ENCODE measurements around the gene SMYD3. TPM values are rescaled to one million over a fixed set of nuclear protein-coding genes. Genes with fewer than 3 reads are reported as not detected.

SMYD3 gene
- total and polyA plus RNA-seq, 2 of the 13 experiments (the other 11 are each of a cell fraction or from before 2014, with no cell fraction given): 27.7 to 35.8 TPM

DNA sequence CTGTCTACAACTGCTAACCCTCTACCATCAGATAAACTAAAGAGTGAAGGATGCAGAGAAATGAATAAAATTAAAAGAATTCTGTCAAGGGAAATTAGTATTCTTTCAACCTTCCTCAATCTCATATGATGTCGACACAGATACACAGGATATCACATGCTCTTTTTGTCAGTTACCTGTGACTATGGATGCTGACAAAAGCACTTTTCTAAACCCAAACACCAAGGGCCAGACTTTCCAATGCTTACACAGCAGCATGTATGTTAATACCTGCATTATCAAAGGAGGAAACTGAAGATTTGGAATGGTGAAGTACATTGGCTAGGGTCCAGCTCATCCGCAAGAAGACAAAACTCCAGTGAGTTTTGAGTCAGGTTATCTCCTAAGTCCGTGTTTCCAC lies 294.0 kb downstream of the SMYD3 start:
- intact Hi-C loops (cut with micrococcal nuclease; ENCODE audit: unreplicated experiment): no loop called here
- ATAC-seq: no peak
- no peak overlapping the region for H3K4me2 ChIP-seq (ENCODE audit: low read depth, low read length)

DNA sequence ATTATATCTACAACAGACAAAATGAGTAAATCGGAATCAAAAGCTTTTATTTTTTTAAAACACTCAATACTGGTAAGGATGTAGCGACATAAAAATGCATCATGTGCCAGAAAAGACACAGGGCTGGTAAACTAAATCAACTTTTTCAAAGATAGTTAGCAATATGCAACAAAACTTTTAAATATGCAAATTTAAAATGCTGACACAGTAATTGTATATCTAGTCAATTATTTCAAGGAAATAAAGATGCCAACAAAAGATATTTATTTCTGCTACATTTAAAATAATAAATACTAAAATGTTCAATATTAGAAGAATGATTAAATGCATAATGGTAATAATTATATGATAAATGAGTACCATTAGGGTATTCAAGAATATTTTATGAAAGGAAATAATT lies 295.1 kb downstream of the SMYD3 start:
- Histone ChIP-seq H2AFZ (ENCODE audit: low read length) (no peak overlapping the region), H4K20me1 (ENCODE audit: insufficient read depth, low read length) (no peaks in the 10 kb centered on the region), H3K27ac (ENCODE audit: extremely low read length, insufficient read depth, low read length) (no peak overlapping the region), H3K9me3 (ENCODE audit: low read length) (no peaks in the 10 kb centered on the region), H3K9ac (ENCODE audit: insufficient read depth, low read depth, low read length) (no peak overlapping the region), H3K4me2 (ENCODE audit: low read depth, low read length) (no peak overlapping the region), H3K27me3 (ENCODE audit: control insufficient read depth in 1 of 2, insufficient read depth in 2 of 2, low read length in 2 of 2) (no peaks in the 10 kb centered on the region), H3K79me2 (ENCODE audit: insufficient read depth, low read length) (no peaks in the 10 kb centered on the region), H3K36me3 (replicated peaks in 1 of 2; ENCODE audit: control insufficient read depth in 1 of 2, insufficient read depth in 2 of 2, low read length in 2 of 2) (no peaks in the 10 kb centered on the region), H3K4me3 (replicated peaks in 1 of 3; ENCODE audit: insufficient read depth in 1 of 3, low read depth in 2 of 3, low read length in 3 of 3) (no peak overlapping the region), H3K4me1 (ENCODE audit: insufficient read depth, low read length) (peaks cover 13% of the 10 kb centered on the region)
- peak; percentile 29 to 82; a peak in 3 of 4 replicates for TF ChIP-seq MAFK (conservative IDR thresholded peaks at IDR 0.05 in 1 of 2, IDR thresholded peaks at IDR 0.05 in 1 of 2; ENCODE audit: low read length in 2 of 2)
- no peak for TF ChIP-seq FLYWCH1 (CRISPR knock-in tag; IDR thresholded peaks at IDR 0.05)
- TF ChIP-seq MAFF (IDR thresholded peaks at IDR 0.05; ENCODE audit: low read depth, low read length): peak; percentile 61; the same call in 1 of the 2 replicates
- FAIRE-seq: no peak
- in situ Hi-C loops (cut with HindIII; ENCODE audit: extremely low pct_ligation_motif_present, low pct_unique_long_range_greater_than_20kb) (no loop called here), intact Hi-C loops (cut with micrococcal nuclease; ENCODE audit: unreplicated experiment) (no loop called here)
- ChIA-PET CTCF (ENCODE audit: low intra/inter-chr PET ratio, low total read pairs) (no interaction called here), POLR2A (no interaction called here)
- no peak for DNase-seq (ENCODE audit: low spot score)
- WGBS (ENCODE audit: low lambda C conversion rate): 94% methylated on average over 2 of the region's 2 CpGs
- no peak for ATAC-seq
- no TSS peak for BruUV-seq (replicated peaks)

More for the DNA sequence above, 294.0 kb downstream of the SMYD3 start:
- DNase-seq (ENCODE audit: low spot score): no peak
- in situ Hi-C loops (cut with HindIII; ENCODE audit: extremely low pct_ligation_motif_present, low pct_unique_long_range_greater_than_20kb): no loop called here
- no peak overlapping the region for H3K4me3 ChIP-seq (replicated peaks in 1 of 3; ENCODE audit: insufficient read depth in 1 of 3, low read depth in 2 of 3, low read length in 3 of 3)
- TF ChIP-seq MBD4 (IDR thresholded peaks at IDR 0.05; ENCODE audit: borderline replicate concordance, low read length) (no peak), MAFF (IDR thresholded peaks at IDR 0.05; ENCODE audit: low read depth, low read length) (peak; percentile 87), MAFK (conservative IDR thresholded peaks at IDR 0.05 in 1 of 2, IDR thresholded peaks at IDR 0.05 in 1 of 2; ENCODE audit: low read length in 2 of 2) (peak; percentile 83 to 95), ZFP1 (CRISPR knock-in tag; IDR thresholded peaks at IDR 0.05) (no peak), ZNF567 (CRISPR knock-in tag; IDR thresholded peaks at IDR 0.05; ENCODE audit: borderline replicate concordance) (no peak), SCMH1 (CRISPR knock-in tag; IDR thresholded peaks at IDR 0.05; ENCODE audit: borderline replicate concordance) (no peak)
- TF ChIP-seq, protein P1, sequence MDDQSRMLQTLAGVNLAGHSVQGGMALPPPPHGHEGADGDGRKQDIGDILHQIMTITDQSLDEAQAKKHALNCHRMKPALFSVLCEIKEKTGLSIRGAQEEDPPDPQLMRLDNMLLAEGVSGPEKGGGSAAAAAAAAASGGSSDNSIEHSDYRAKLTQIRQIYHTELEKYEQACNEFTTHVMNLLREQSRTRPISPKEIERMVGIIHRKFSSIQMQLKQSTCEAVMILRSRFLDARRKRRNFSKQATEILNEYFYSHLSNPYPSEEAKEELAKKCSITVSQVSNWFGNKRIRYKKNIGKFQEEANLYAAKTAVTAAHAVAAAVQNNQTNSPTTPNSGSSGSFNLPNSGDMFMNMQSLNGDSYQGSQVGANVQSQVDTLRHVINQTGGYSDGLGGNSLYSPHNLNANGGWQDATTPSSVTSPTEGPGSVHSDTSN (CRISPR knock-in tag; IDR thresholded peaks at IDR 0.05; ENCODE audit: borderline replicate concordance): no peak
- POLR2A ChIA-PET: no interaction called here
- no peaks in the 10 kb centered on the region for H3K9me3 ChIP-seq (ENCODE audit: low read length)
- H3K9ac ChIP-seq (ENCODE audit: insufficient read depth, low read depth, low read length): no peak overlapping the region
- peaks cover 13% of the 10 kb centered on the region for H3K4me1 ChIP-seq (ENCODE audit: insufficient read depth, low read length)
- CTCF ChIA-PET (ENCODE audit: low intra/inter-chr PET ratio, low total read pairs): no interaction called here
- no TSS peak for BruUV-seq (replicated peaks)
- H3K27me3 ChIP-seq (ENCODE audit: control insufficient read depth in 1 of 2, insufficient read depth in 2 of 2, low read length in 2 of 2): no peaks in the 10 kb centered on the region
- no peak for FAIRE-seq
- 99% methylated on average over 3 of the region's 3 CpGs for whole genome bisulfite sequencing (ENCODE audit: low lambda C conversion rate)
- no peaks in the 10 kb centered on the region for H4K20me1 ChIP-seq (ENCODE audit: insufficient read depth, low read length)
- no peak overlapping the region for H3K27ac ChIP-seq (ENCODE audit: extremely low read length, insufficient read depth, low read length)
- no peaks in the 10 kb centered on the region for H3K79me2 ChIP-seq (ENCODE audit: insufficient read depth, low read length)
- H3K36me3 ChIP-seq (replicated peaks in 1 of 2; ENCODE audit: control insufficient read depth in 1 of 2, insufficient read depth in 2 of 2, low read length in 2 of 2): no peaks in the 10 kb centered on the region
- H2AFZ ChIP-seq (ENCODE audit: low read length): no peak overlapping the region
